ENCODE results near the gene IDS.

GRCh38 chrX:149472625-149473024, 32.5 kb downstream of the IDS start:
- TF ChIP-seq REST (IDR thresholded peaks at IDR 0.05; ENCODE audit: insufficient read depth in 1 of 2, low read depth in 2 of 2, low read length in 2 of 2) (no peak), TAF1 (IDR thresholded peaks at IDR 0.05; ENCODE audit: borderline replicate concordance, insufficient read depth, low read length) (no peak), SIN3A (IDR thresholded peaks at IDR 0.05; ENCODE audit: borderline replicate concordance, insufficient read depth, low read length) (no peak), FOXP2 (optimal IDR thresholded peaks at IDR 0.05; ENCODE audit: borderline replicate concordance, extremely low read depth, extremely low read length, insufficient read depth) (no peak)

Data from PFSK-1 (cell line).